ENCODE data around the gene KLHL13.

GRCh38 chrX:117919755-117920154 is 196.9 kb downstream of the KLHL13 start:
- TF ChIP-seq CTCF (IDR thresholded peaks at IDR 0.05; ENCODE audit: poor library complexity, severe bottlenecking), result no peak
- no peak for TF ChIP-seq EZH2 (IDR thresholded peaks at IDR 0.05; ENCODE audit: borderline replicate concordance, insufficient read depth, low read length, poor library complexity, severe bottlenecking)
- no peak for TF ChIP-seq RAD21 (conservative IDR thresholded peaks at IDR 0.05)
- no peak for TF ChIP-seq SMC3 (conservative IDR thresholded peaks at IDR 0.05; ENCODE audit: poor library complexity)
- TF ChIP-seq POLR2AphosphoS5 (IDR thresholded peaks at IDR 0.05), result no peak
- TF ChIP-seq EP300 (conservative IDR thresholded peaks at IDR 0.05; ENCODE audit: poor library complexity, severe bottlenecking), result no peak
- TF ChIP-seq TAF1 (IDR thresholded peaks at IDR 0.05; ENCODE audit: low read depth), result no peak
